Stimulated activated CD4-positive, alpha-beta T cell treated with anti-CD3 and anti-CD28 coated beads, Interleukin-1b, Interleukin-23, amount 100 ng/mL, for 1 hour (primary cell): ENCODE data around the gene TTC34.

Source experiments
- DNase-seq, 2 donors: peaks; one replicate each; pipeline ENCODE4 v3.0.0-alpha.2; 2020; ENCODE audit warnings: low read depth in 2 of 2

The TTC34 gene

DNA sequence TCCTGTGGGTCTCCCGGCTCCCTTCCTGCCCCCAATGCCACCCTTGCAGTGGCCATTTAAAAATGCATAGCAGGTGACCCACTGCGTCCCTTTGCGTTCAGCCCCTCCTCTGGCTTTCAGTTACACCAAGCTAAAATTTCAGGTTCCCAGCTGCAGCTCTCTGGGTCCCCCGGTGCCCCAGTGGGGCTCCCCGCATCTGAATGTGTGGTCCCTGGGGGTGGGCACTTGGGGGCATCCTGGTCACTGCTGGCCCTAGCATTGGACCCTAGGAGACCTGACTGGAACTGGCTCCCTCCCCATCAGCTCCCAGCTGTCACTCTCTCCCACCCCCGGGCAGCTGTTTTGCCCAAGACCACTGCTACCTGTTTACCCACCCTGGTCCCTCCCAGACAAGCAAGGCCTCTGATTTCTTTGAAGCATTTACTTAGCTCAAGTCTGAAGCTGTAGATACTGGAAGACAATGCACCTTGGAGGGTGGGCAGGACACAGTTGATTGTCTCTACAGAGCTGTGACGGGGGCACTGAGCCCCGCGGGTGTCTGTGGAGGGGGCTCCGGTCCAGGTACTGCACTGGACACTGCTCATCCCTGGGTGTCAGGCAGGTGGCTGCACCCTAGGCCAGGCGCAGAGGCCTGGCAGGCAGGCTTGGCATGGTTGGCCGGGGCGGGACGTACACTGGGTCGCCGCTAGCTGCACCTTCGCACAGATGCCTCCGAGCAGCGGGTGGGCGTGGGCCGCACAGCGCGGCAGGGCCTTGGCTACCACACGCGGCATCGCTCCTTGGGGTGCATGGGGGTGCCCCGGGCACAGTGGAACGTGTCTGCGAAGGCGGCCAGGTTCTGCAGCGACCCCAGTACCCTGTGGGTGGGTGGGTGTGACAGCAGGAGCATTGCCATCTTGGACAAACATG lies 211.0 kb downstream of the TTC34 start:
- no peak for DNase-seq

- no peak for DNase-seq
Measured at GRCh38 chr1:2589431-2590232, 211.9 kb downstream of the TTC34 start.

DNA sequence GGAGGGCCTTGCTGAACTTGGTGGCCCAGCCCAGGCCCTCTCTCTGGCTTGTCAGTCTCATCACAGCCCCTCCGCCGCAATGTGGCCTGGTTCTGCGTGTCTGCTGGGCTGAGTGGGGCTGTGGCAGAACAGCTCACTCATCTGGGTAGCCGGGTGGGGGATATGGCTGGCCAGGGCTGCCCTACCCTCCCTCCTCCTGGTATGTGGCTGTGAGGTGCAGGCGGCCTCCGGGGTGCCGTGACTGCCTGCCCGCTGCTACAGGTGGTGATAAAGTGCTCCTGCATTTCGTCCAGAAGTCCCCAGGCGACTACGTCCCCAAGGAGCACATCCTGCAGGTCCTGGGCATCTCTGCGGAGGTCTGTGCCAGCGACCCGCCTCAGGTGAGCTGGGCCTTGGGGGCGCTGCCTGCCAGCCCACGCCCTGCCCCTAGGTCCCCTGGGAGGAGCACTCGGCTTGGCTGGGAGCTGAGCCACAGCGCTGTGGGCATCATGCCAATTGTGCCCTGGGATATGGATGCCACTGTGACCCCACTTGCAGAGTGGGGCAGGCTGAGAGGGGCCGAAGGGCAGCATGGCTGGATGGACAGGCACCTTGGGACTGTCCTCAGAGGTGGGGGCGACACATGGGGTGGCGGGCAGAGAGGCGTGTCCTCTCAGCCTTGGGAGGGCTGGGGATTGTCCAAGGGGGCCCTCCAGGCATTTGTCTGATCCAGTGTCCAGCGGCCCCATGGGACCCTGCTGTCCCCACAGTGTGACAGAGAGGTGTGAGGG lies 212.6 kb downstream of the TTC34 start:
- no peak for DNase-seq

DNA sequence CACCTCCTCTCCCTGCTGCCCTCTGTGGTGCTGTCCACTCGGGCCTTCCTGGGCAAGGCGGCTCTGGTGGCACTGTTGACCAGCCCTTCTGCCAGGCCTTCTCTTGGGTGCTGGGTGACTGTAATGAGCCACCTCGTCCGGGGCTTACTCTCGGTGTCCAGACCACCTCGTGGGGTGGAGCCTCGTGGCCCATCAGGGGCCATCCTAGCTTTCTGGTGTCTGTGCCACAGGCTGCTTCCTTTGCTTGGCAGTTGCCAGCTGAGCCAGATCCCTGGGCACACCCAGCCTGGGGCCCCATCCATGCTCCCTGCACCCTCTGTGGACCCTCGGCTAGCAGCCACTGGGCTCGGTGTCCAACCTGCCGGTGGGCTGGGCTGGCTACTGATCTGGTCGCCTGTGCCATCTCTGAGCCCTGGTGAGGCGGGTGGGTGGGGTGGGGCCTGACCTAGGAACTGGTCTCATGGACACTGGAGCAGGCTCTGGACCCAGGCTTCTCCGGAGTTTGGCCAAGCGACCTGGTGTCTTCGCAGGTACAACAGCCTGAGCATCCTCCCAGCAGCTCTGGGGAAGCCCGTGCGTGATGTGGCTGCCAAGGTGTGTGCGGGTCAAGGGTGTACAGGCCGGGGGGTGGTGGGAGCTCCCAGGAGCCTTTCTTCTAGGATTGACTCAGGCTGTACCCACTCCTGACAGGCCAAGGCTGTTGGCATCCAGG lies 213.5 kb downstream of the TTC34 start:
- DNase-seq: no peak

- no peak for DNase-seq
Measured at GRCh38 chr1:2587071-2587859, 214.2 kb downstream of the TTC34 start.

- DNase-seq: peak; percentile 93 to 97
Measured at GRCh38 chr1:2586154-2587070, 215.1 kb downstream of the TTC34 start, which contains the start of gene PRXL2B. Gene PRXL2B, plus strand, starts transcription at chr1:2586777. Its CDS starts 109 bp downstream, at chr1:2586886.
